ENCODE data around the gene ZBTB1.

DNA sequence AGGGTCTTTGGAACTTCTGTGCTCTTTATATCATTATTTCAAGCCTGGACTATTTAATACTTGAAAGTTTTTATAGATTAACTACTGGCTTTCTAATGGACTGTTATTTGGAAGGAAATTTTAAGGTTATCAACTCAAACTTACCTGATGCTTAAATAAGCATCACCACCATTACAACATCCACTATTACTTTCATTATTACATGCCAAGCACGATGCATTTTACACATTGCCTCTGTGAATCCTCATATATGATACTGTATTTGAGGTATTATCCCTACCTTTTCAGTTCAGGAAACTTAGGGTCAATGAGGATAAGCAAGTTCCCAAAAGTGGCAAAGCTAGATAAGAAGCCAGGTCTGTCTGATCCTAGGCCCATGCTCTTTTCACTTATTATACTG lies 12.4 kb downstream of the ZBTB1 start:
- TF ChIP-seq, protein P1, sequence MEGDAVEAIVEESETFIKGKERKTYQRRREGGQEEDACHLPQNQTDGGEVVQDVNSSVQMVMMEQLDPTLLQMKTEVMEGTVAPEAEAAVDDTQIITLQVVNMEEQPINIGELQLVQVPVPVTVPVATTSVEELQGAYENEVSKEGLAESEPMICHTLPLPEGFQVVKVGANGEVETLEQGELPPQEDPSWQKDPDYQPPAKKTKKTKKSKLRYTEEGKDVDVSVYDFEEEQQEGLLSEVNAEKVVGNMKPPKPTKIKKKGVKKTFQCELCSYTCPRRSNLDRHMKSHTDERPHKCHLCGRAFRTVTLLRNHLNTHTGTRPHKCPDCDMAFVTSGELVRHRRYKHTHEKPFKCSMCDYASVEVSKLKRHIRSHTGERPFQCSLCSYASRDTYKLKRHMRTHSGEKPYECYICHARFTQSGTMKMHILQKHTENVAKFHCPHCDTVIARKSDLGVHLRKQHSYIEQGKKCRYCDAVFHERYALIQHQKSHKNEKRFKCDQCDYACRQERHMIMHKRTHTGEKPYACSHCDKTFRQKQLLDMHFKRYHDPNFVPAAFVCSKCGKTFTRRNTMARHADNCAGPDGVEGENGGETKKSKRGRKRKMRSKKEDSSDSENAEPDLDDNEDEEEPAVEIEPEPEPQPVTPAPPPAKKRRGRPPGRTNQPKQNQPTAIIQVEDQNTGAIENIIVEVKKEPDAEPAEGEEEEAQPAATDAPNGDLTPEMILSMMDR (conservative IDR thresholded peaks at IDR 0.05; ENCODE audit: low read depth, low read length): no peak
- TF ChIP-seq EZH2phosphoT487 (IDR thresholded peaks at IDR 0.05; ENCODE audit: borderline replicate concordance, low read length) (no peak), EZH2 (IDR thresholded peaks at IDR 0.05; ENCODE audit: low read length, unreplicated experiment) (no peak)

All from PC-3 (cell line).